IMR-90 (cell line): ENCODE results near the gene ESRRG. TPM values are rescaled to one million over a fixed set of nuclear protein-coding genes. Genes with fewer than 3 reads are reported as not detected.
A peak's percentile ranks its signal among the peaks of the same experiment; 100 is the strongest.

ENCODE experiments used
- ATAC-seq: fragments of 200-7000 bp; cut with Tn5 transposase; 2 replicates; pipeline ENCODE4 v1.9.1; 2020; ENCODE audit warnings: low read depth, mild to moderate bottlenecking, moderate library complexity
- BruUV-seq: library from RNA; stranded (reverse); fragments of 400-500 nt; replicated peaks from 2 replicates; lab custom pipeline; 2021; lab: Mats Ljungman, UMichigan
- CTCF ChIA-PET: fragments of 300-600 bp; formaldehyde crosslinking; extraction: SDS; loops from one replicate; lab custom pipeline; 2021; ENCODE audit warnings: antibody characterized with exemption; lab: Yijun Ruan, JAX
- POLR2A ChIA-PET: fragments of 300-600 bp; sonication (Branson Sonifier 250); formaldehyde crosslinking; loops from one replicate; lab custom pipeline; 2022; ENCODE audit warnings: antibody characterized with exemption; ENCODE audit not compliant: unreplicated experiment; lab: Charles Lee
- DNase-seq: peaks from one replicate; pipeline ENCODE4 v3.0.0; 2013
- H2AFZ ChIP-seq: replicated peaks from 2 replicates; pipeline ENCODE3; 2013; ENCODE audit warnings: low read length, mild to moderate bottlenecking; ENCODE audit not compliant: poor library complexity
- H2AK5ac ChIP-seq: 2 replicates; pipeline ENCODE4 v1.6.1; 2013; ENCODE audit warnings: low read depth, low read length, inconsistent platforms
- H2AK9ac ChIP-seq: replicated peaks from 2 replicates; pipeline ENCODE3; 2013; ENCODE audit warnings: mild to moderate bottlenecking, low read depth, low read length, moderate library complexity; ENCODE audit not compliant: poor library complexity
- H2BK120ac ChIP-seq: 2 replicates; pipeline ENCODE4 v1.6.1; 2013; ENCODE audit warnings: low read depth, low read length, inconsistent platforms
- H2BK15ac ChIP-seq: 3 replicates; pipeline ENCODE4 v1.6.1; 2013; ENCODE audit warnings: low read depth, low read length, inconsistent platforms
- H2BK20ac ChIP-seq: 2 replicates; pipeline ENCODE4 v1.6.1; 2013; ENCODE audit warnings: low read depth, mild to moderate bottlenecking, inconsistent platforms, low read length, moderate library complexity
- H2BK5ac ChIP-seq: 2 replicates; pipeline ENCODE4 v1.6.1; 2013; ENCODE audit warnings: mild to moderate bottlenecking, low read depth, low read length, inconsistent platforms; ENCODE audit not compliant: poor library complexity, severe bottlenecking
- H3K14ac ChIP-seq: replicated peaks from 2 replicates; pipeline ENCODE4 v1.6.1; 2013; ENCODE audit warnings: low read depth, low read length, inconsistent platforms
- H3K18ac ChIP-seq: 2 replicates; pipeline ENCODE4 v1.6.1; 2013; ENCODE audit warnings: low read depth, low read length, control low read depth
- H3K23ac ChIP-seq: 2 replicates; pipeline ENCODE4 v1.6.1; 2013; ENCODE audit warnings: low read depth, low read length, inconsistent platforms
- H3K27ac ChIP-seq: 2 replicates; pipeline ENCODE4 v1.5.1; 2013; ENCODE audit warnings: mild to moderate bottlenecking, control low read depth, low read length; ENCODE audit not compliant: insufficient read depth
- H3K27me3 ChIP-seq: 2 replicates; pipeline ENCODE4 v1.6.1; 2013; ENCODE audit warnings: low read length; ENCODE audit not compliant: control insufficient read depth, insufficient read depth
- H3K36me3 ChIP-seq: 2 replicates; pipeline ENCODE4 v1.6.1; 2013; ENCODE audit warnings: low read length, mixed read lengths; ENCODE audit not compliant: control insufficient read depth, insufficient read depth
- H3K4ac ChIP-seq: 2 replicates; pipeline ENCODE4 v1.6.1; 2013; ENCODE audit warnings: low read depth, low read length, inconsistent platforms
- H3K4me1 ChIP-seq: 2 replicates; pipeline ENCODE4 v1.6.1; 2013; ENCODE audit warnings: low read length, mixed read lengths; ENCODE audit not compliant: control insufficient read depth, insufficient read depth
- H3K4me2 ChIP-seq: 2 replicates; pipeline ENCODE4 v1.6.1; 2013; ENCODE audit warnings: low read depth, mild to moderate bottlenecking, control low read depth, low read length, moderate library complexity
- H3K4me3 ChIP-seq: 2 replicates; pipeline ENCODE4 v1.5.1; 2013; ENCODE audit warnings: low read depth, mild to moderate bottlenecking, control low read depth, low read length, moderate library complexity; ENCODE audit not compliant: insufficient read depth
- H3K56ac ChIP-seq: 2 replicates; pipeline ENCODE4 v1.6.1; 2013; ENCODE audit warnings: low read length, inconsistent platforms; ENCODE audit not compliant: insufficient read depth; ENCODE audit errors: extremely low read depth
- H3K79me1 ChIP-seq, 2 experiments: 2 replicates each; pipeline ENCODE4 v1.6.1; 2013; ENCODE audit warnings: low read length in 2 of 2, inconsistent platforms in 1 of 2, low read depth in 1 of 2
- H3K9ac ChIP-seq: 2 replicates; pipeline ENCODE4 v1.6.1; 2013; ENCODE audit warnings: low read depth, low read length, control low read depth
- H3K9me1 ChIP-seq: 2 replicates; pipeline ENCODE4 v1.6.1; 2013; ENCODE audit warnings: low read length, inconsistent platforms; ENCODE audit not compliant: insufficient read depth
- H3K9me3 ChIP-seq: 2 replicates; pipeline ENCODE4 v1.6.1; 2013; ENCODE audit warnings: low read length; ENCODE audit not compliant: control insufficient read depth, insufficient read depth
- H4K20me1 ChIP-seq: 2 replicates; pipeline ENCODE4 v1.6.1; 2013; ENCODE audit warnings: low read length, inconsistent platforms; ENCODE audit not compliant: insufficient read depth
- H4K5ac ChIP-seq: 2 replicates; pipeline ENCODE4 v1.6.1; 2013; ENCODE audit warnings: mild to moderate bottlenecking, low read depth, low read length, control low read depth
- H4K8ac ChIP-seq, 2 experiments: 2 replicates each; pipeline ENCODE4 v1.6.1; 2013; ENCODE audit warnings: low read depth in 2 of 2, low read length in 2 of 2, control low read depth in 1 of 2, inconsistent platforms in 1 of 2
- H4K91ac ChIP-seq: 2 replicates; pipeline ENCODE4 v1.6.1; 2013; ENCODE audit warnings: low read depth, low read length, inconsistent platforms; ENCODE audit not compliant: insufficient read depth
- CEBPB ChIP-seq: IDR thresholded peaks from 2 replicates; pipeline ENCODE4 v1.6.1; 2012; ENCODE audit warnings: low read depth, low read length, improper control_type of control experiment
- ELK1 ChIP-seq: fragments of 150-350 bp; IDR thresholded peaks from 2 replicates; pipeline ENCODE4 v1.6.1; 2016; ENCODE audit warnings: low read depth, mild to moderate bottlenecking, low read length, moderate library complexity, borderline replicate concordance
- FOS ChIP-seq: fragments of 150-350 bp; IDR thresholded peaks from 2 replicates; pipeline ENCODE4 v1.6.1; 2016; ENCODE audit warnings: low read depth, low read length
- RAD21 ChIP-seq: IDR thresholded peaks from 2 replicates; pipeline ENCODE4 v1.6.1; 2012; ENCODE audit warnings: low read length, improper control_type of control experiment
- USF2 ChIP-seq: fragments of 150-350 bp; IDR thresholded peaks from 2 replicates; pipeline ENCODE4 v1.6.1; 2017; ENCODE audit warnings: mild to moderate bottlenecking, antibody characterized with exemption, low read length, low read depth
- WGBS, 2 experiments: methylation state at CpG; one replicate each; pipeline versions ENCODE4 v1.1.5 to v1.1.7; 2013; ENCODE audit warnings: missing lambda C conversion rate in 2 of 2; ENCODE audit not compliant: insufficient read length in 1 of 2; ENCODE audit errors: extremely low coverage in 2 of 2; 5-methylcytosine and 5-hydroxymethylcytosine counted together
- dilution Hi-C: fragments of 300-500 bp; cut with HindIII; formaldehyde crosslinking; loops from one replicate; pipeline ENCODE4 v1.14.3; 2018; ENCODE audit warnings: low sequenced_read_pairs; ENCODE audit not compliant: unreplicated experiment
- in situ Hi-C: fragments of 300-500 bp; cut with MboI; formaldehyde crosslinking; loops from 3 replicates; pipeline ENCODE4 v1.14.3; 2019; ENCODE audit warnings: low sequenced_read_pairs, inconsistent platforms, mixed read lengths
- intact Hi-C: fragments of 100-400 bp; cut with micrococcal nuclease; formaldehyde crosslinking; loops from 2 replicates; pipeline ENCODE4 v1.10.0; 2022
- polyA plus RNA-seq, 3 experiments: library from polyadenylated mRNA; depleted of rRNA; stranded (reverse); fragments of >200 nt; gene quantifications; 2 replicates each; pipeline ENCODE4 v1.2.3, GENCODE V29; 2012; ENCODE audit warnings: low replicate concordance in 1 of 3
- total RNA-seq: library from RNA; depleted of rRNA; stranded (reverse); fragments of >200 nt; gene quantifications from 2 replicates; pipeline ENCODE4 v1.2.3, GENCODE V29; 2012

The ESRRG gene
- total and polyA plus RNA-seq, 2 of the 4 experiments (the other 2 are of a cell fraction), result 0.17 to 0.54 TPM

- Histone ChIP-seq H3K4me2 (0 out of 2 replicates have a peak overlapping the region, but pooled peaks have one; percentile 36), H4K5ac (peak overlapping the region; percentile 52), H2BK5ac (peak overlapping the region; percentile 86), H2BK15ac (peak overlapping the region; percentile 58; the same call in 2 of the 3 replicates), H3K9ac (no peak overlapping the region), H3K18ac (peak overlapping the region; percentile 90), H3K9me1 (peaks cover 4% of the 10 kb centered on the region; the same call in 1 of the 2 replicates), H3K27ac (peak overlapping the region; percentile 46; the same call in 1 of the 2 replicates), H3K14ac (peak overlapping the region; percentile 74), H3K23ac (no peak overlapping the region), H3K36me3 (no peaks in the 10 kb centered on the region), H4K20me1 (no peaks in the 10 kb centered on the region), H2BK120ac (peak overlapping the region; percentile 75), H4K91ac (peak overlapping the region; percentile 65), H3K9me3 (no peaks in the 10 kb centered on the region), H2AK5ac (peak overlapping the region; percentile 37; the same call in 1 of the 2 replicates), H3K4me1 (peaks cover 6% of the 10 kb centered on the region), H3K4ac (peak overlapping the region; percentile 69), H2AK9ac (peak overlapping the region; percentile 15), H3K79me1 (no peaks in the 10 kb centered on the region), H2BK20ac (peak overlapping the region; percentile 76), H4K8ac (peak overlapping the region in 1 of 2 experiments; percentile 58; a peak in 2 of 4 replicates), H2AFZ (no peak overlapping the region), H3K56ac (no peak overlapping the region), H3K4me3 (no peak overlapping the region), H3K27me3 (no peaks in the 10 kb centered on the region)
- dilution Hi-C loops, result no loop called here
- ChIA-PET CTCF (interaction anchor here (1.2 kb wide), 1 partner anchor 32 kb away, joined by 4 read pairs; no protein-coding TSS in a partner anchor), POLR2A (no interaction called here)
- BruUV-seq, result no TSS peak
- WGBS, 2 experiments, result no CpG with 5 or more reads among the region's 1 CpG
- TF ChIP-seq USF2, result no peak
- no peak for TF ChIP-seq FOS
- TF ChIP-seq RAD21, result no peak
- no peak for TF ChIP-seq ELK1
- TF ChIP-seq CEBPB, result peak; percentile 82
- intact Hi-C loops, result no loop called here
- in situ Hi-C loops, result no loop called here
- ATAC-seq, result peak; percentile 71
- peak; percentile 67 for DNase-seq
These were observed 188.2 kb downstream of the ESRRG start for GRCh38 chr1:216535059-216535458.
